Subcutaneous adipose tissue (tissue), 4 donors: ENCODE results near the gene ADRM1. TPM values are rescaled to one million over a fixed set of nuclear protein-coding genes. Genes with fewer than 3 reads are reported as not detected.

ENCODE experiments used
- CTCF ChIP-seq: fragments of 450-650 bp; IDR thresholded peaks from one replicate; pipeline ENCODE4 v1.5.1; 2016; ENCODE audit warnings: low read depth, mild to moderate bottlenecking, control low read depth, antibody characterized with exemption, moderate library complexity
- total RNA-seq, 4 donors: library from RNA; depleted of rRNA; stranded (reverse); fragments of >200 nt; gene quantifications; one replicate each; pipeline ENCODE4 v1.1.0, GENCODE V29; 2016

Gene ADRM1
- total RNA-seq, 4 donors from 2014 or later, result 78.5 to 141 (median 101) TPM

DNA sequence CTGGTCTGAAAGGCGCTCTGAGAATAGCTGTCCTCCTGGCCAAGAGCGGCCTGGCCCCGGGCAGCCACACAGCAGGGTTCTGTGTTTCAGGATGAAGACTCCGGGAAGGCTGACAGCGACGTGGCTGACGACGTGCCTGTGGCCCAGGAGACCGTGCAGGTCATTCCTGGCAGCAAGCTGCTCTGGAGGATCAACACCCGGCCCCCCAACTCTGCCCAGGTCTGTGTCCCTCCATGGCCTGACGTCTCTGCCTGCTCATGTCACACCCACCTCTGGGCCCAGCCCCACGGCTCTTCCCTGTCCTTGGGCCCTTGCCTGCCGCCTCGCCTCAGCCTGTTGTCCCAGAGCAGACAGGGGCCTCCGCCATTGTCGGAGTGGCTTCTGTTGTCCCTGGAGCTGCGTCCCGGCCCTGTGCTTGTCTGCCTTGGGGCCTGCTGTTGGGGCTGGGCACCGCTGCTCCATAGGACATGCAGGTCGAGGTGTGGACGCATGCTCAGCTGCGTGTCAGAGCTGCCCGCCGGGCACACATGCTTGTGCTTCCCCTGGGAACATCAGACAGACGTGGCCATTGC is 16.2 kb upstream of the ADRM1 start:
- TF ChIP-seq CTCF, result no peak

DNA sequence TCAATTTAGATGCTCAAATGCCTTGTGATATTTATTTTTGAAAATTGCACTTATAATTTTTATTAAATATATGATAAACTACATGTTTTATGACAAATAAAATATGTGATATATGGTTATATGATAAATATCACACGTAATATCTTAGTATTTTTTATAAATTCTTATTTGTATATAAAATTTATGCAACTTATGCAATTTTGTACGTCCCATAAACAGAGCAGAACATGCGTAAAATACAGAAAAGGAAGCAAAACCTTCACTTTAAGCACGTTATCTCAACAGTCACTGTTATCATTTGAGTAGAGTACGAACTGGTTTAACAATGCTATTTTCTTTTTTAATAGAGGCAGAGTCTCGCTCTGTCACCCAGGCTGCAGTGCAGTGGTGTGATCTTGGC is 15.7 kb upstream of the ADRM1 start:
- TF ChIP-seq CTCF, result no peak

DNA sequence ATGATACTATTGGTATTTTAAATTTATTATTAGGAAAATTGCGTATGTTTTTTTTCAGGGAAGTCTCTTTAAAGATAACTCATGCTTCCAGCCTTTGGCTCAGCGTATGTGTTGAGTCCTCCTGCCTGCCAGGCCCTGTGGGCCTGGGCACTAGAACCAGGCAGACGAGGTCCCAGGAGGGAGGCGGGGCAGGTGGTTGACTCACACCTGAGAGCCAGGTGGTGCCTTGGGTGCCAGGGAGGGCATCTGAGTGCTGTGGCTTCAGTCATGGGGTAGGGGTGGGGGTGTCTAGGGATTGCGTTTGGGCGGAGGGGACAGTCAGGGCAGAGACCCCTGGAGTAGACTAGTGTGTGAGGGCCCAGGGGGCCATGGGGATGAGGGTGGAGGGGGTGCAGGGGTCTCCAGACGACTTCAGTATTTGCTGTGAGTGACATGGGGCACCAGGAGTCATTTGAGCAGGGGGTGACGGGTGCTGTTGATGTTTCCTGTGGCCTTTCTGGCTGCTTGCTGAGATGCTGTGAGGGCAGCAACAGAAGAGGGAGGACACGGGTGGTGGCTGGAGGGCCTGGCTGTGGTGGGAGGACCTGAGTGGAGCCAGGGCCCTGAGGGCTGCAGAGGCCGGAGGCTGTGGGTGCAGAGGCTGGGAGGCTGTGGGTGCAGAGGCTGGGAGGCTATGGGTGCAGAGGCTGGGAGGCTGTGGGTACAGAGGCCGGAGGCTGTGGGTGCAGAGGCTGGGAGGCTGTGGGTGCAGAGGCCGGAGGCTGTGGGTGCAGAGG is 14.8 kb upstream of the ADRM1 start:
- TF ChIP-seq CTCF, result no peak

DNA sequence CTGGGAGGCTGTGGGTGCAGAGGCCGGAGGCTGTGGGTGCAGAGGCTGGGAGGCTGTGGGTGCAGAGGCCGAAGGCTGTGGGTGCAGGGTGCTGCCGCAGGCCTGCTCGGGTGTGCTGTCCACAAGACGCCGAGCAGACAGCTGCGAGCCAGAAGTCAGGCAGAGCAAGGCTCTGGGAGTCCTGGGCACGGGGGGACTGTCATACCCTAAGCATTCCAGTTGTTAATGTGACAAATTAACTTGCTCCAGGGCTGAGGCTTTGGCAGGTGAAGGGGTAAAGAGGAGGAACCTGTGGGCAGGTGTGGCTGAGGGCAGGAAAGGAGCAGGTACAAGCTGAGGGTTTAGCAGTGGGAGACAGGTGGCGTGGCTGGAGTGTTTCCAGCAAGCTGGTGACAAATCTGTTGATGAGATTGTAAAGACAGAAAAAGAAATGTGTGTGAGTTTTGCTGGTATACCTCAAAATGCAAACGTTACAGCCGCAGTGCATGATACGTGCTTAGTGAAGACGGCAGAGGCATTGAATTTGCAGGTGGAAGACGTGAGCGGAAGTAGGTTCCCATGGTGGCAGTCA is 14.2 kb upstream of the ADRM1 start:
- TF ChIP-seq CTCF, result no peak

GRCh38 chr20:62289131-62289530 is 13.7 kb upstream of the ADRM1 start:
- TF ChIP-seq CTCF, result no peak

DNA sequence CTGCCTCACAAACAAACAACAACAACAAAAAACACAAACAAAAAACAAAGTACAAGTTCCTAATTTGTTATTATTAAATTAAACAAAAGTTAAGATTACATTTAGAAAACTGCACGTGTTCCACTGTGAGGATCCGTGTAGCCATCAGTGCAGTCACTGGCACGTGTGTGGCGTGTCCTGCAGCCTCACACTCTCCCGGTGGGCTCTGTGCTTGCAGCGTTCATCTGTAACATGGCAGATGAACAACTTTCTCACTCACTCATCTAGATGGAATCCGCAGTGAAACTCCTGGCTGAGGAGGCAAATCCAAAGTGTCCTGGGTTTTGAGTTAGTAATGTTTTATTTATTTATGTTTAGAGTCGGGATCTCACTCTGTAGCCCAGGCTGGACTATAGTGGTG is 12.9 kb upstream of the ADRM1 start:
- TF ChIP-seq CTCF, result no peak

- TF ChIP-seq CTCF, result no peak
These were observed 11.3 kb upstream of the ADRM1 start for GRCh38 chr20:62291251-62292066.
